Lower lobe of right lung (tissue), 2 donors: ENCODE data around the gene MAT1A. TPM values are rescaled to one million over a fixed set of nuclear protein-coding genes. Genes with fewer than 3 reads are reported as not detected.

ENCODE experiments used
- ATAC-seq, 2 donors: fragments of 200-7000 bp; cut with Tn5 transposase; one replicate each; pipeline ENCODE4 v1.9.1; 2020 to 2022; ENCODE audit warnings: mild to moderate bottlenecking in 2 of 2, moderate library complexity in 2 of 2
- DNase-seq: peaks from one replicate; pipeline ENCODE4 v3.0.0-alpha.2; 2020
- H3K27ac ChIP-seq: fragments of 200-600 bp; one replicate; pipeline ENCODE4 v1.8.0; 2022
- H3K27me3 ChIP-seq: fragments of 200-600 bp; one replicate; pipeline ENCODE4 v1.8.0; 2022; ENCODE audit warnings: low read depth
- H3K36me3 ChIP-seq: fragments of 200-600 bp; one replicate; pipeline ENCODE4 v1.8.0; 2022; ENCODE audit warnings: mild to moderate bottlenecking
- H3K4me1 ChIP-seq: fragments of 200-600 bp; one replicate; pipeline ENCODE4 v1.8.0; 2022
- H3K4me3 ChIP-seq: fragments of 200-600 bp; one replicate; pipeline ENCODE4 v1.8.0; 2022; ENCODE audit warnings: mild to moderate bottlenecking
- H3K9me3 ChIP-seq: fragments of 200-600 bp; one replicate; pipeline ENCODE4 v1.8.0; 2022
- CTCF ChIP-seq: fragments of 200-600 bp; IDR thresholded peaks from one replicate; pipeline ENCODE4 v1.8.0; 2022; ENCODE audit warnings: antibody characterized with exemption, mild to moderate bottlenecking
- intact Hi-C: fragments of 100-400 bp; cut with DNase I; formaldehyde crosslinking; loops from one replicate; pipeline ENCODE4 v1.11.0; 2022
- total RNA-seq: library from RNA; stranded (reverse); fragmentation: NEBNext Ultra II Directional; extraction: Animal tissue kit (Norgen Biotek cat#: 25700); gene quantifications from one replicate; pipeline ENCODE4 v1.2.1, GENCODE V29; 2021
- donor health status: DM: no; HTN: yes; CAD: no; lungs with severe emphysema.

Gene MAT1A
- total RNA-seq, 1 donor from 2014 or later: 1.0 TPM

- DNase-seq (no peak), ATAC-seq (no peak)
- Histone ChIP-seq H3K36me3 (no peaks in the 10 kb centered on the region), H3K4me1 (no peaks in the 10 kb centered on the region), H3K9me3 (no peaks in the 10 kb centered on the region), H3K27me3 (no peaks in the 10 kb centered on the region), H3K4me3 (no peak overlapping the region), H3K27ac (no peak overlapping the region)
- intact Hi-C loops: no loop called here
- TF ChIP-seq CTCF: no peak
Observed at GRCh38 chr10:80290474-80291220, 1.2 kb upstream of the MAT1A start.

- H3K4me3 ChIP-seq: no peak overlapping the region
- H3K27ac ChIP-seq: no peak overlapping the region
- no peaks in the 10 kb centered on the region for H3K27me3 ChIP-seq
- TF ChIP-seq CTCF: no peak
- H3K9me3 ChIP-seq: no peaks in the 10 kb centered on the region
- ATAC-seq (no peak), DNase-seq (no peak)
- H3K36me3 ChIP-seq: no peaks in the 10 kb centered on the region
- intact Hi-C loops: no loop called here
- H3K4me1 ChIP-seq: no peaks in the 10 kb centered on the region
Observed at GRCh38 chr10:80288849-80289248, 609 bp downstream of the MAT1A start.

GRCh38 chr10:80284522-80284921 lies 4.9 kb downstream of the MAT1A start:
- no peak for TF ChIP-seq CTCF
- H3K9me3 ChIP-seq: no peaks in the 10 kb centered on the region
- H3K27ac ChIP-seq: no peak overlapping the region
- intact Hi-C loops: no loop called here
- no peak for DNase-seq
- no peak overlapping the region for H3K4me3 ChIP-seq
- no peaks in the 10 kb centered on the region for H3K36me3 ChIP-seq
- no peaks in the 10 kb centered on the region for H3K27me3 ChIP-seq
- ATAC-seq: no peak
- no peaks in the 10 kb centered on the region for H3K4me1 ChIP-seq

- no peak for DNase-seq
- TF ChIP-seq CTCF: no peak
- Histone ChIP-seq H3K4me1 (no peaks in the 10 kb centered on the region), H3K9me3 (no peaks in the 10 kb centered on the region), H3K4me3 (no peak overlapping the region), H3K27me3 (no peaks in the 10 kb centered on the region), H3K27ac (no peak overlapping the region), H3K36me3 (no peaks in the 10 kb centered on the region)
- intact Hi-C loops: no loop called here
- no peak for ATAC-seq
Observed at GRCh38 chr10:80283536-80284199, 5.8 kb downstream of the MAT1A start.

GRCh38 chr10:80283119-80283518 lies 6.3 kb downstream of the MAT1A start:
- Histone ChIP-seq H3K4me3 (no peak overlapping the region), H3K27ac (no peak overlapping the region), H3K9me3 (no peaks in the 10 kb centered on the region), H3K27me3 (no peaks in the 10 kb centered on the region), H3K36me3 (no peaks in the 10 kb centered on the region), H3K4me1 (no peaks in the 10 kb centered on the region)
- intact Hi-C loops: no loop called here
- no peak for TF ChIP-seq CTCF
- no peak for ATAC-seq
- DNase-seq: no peak
